ENCODE results near the gene XRRA1.

XRRA1 gene

DNA sequence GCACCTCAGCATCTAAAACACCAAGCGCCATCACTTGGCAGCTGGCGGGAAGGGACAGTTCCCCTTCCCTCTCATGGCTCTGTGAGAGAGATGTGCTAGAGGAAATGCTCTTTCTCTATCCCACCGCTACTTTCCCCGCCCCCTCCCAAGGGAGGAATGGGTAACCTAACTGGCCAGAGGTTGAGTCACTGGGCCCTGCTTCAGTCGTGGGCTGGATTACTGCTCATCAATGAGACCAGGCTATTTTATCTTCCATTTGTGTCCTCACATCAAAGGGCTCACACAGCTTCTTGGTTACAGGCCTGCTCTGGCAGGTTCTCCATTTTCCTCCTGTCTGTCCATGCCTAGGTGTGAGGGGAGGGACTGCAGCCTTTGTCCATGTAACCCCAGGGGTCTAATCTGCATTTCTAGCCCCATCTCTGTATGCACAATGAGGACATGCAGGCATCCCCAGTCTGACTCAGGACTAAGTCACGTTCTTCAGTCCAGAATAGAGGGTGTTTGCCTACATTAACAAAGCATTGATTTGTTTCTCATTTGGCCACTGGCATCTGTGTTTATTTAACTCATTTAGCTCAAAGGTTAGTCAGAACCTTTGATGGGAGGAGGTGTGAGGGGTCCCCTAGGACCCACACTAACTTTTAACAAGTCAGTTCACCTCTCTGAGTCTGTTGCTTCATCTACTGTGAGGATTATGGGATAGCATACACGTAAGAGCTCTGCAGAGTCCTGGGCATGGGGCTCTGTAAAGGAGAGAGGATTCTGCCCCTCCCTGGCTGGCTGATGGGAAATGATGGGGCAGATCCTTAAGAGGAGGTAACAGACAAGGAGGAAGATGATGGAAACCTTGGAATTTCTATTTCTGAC lies 99.1 kb downstream of the XRRA1 start:
- H3K9ac ChIP-seq (ENCODE audit: low read length in 2 of 2): no peak overlapping the region
- H3K27me3 ChIP-seq (ENCODE audit: control insufficient read depth in 1 of 2, insufficient read depth in 2 of 2, low read length in 2 of 2): no peaks in the 10 kb centered on the region
- no peak overlapping the region for H3K27ac ChIP-seq (ENCODE audit: low read length)
- peaks cover 27 to 53% of the 10 kb centered on the region in 2 donors for H3K36me3 ChIP-seq (ENCODE audit: control insufficient read depth in 2 of 2, insufficient read depth in 2 of 2, low read length in 2 of 2)
- H3K9me3 ChIP-seq (ENCODE audit: control insufficient read depth in 2 of 2, low read length in 2 of 2): no peaks in the 10 kb centered on the region
- no peaks in the 10 kb centered on the region for H3K4me1 ChIP-seq (ENCODE audit: control insufficient read depth, insufficient read depth, low read length)
- H3K4me3 ChIP-seq (ENCODE audit: low read length in 2 of 2): no peak overlapping the region

- Histone ChIP-seq H3K27me3 (ENCODE audit: control insufficient read depth in 1 of 2, insufficient read depth in 2 of 2, low read length in 2 of 2) (no peaks in the 10 kb centered on the region), H3K27ac (ENCODE audit: low read length) (no peak overlapping the region), H3K4me1 (ENCODE audit: control insufficient read depth, insufficient read depth, low read length) (no peaks in the 10 kb centered on the region), H3K36me3 (ENCODE audit: control insufficient read depth in 2 of 2, insufficient read depth in 2 of 2, low read length in 2 of 2) (peaks cover 34 to 66% of the 10 kb centered on the region in 2 donors), H3K9ac (ENCODE audit: low read length in 2 of 2) (no peak overlapping the region), H3K9me3 (ENCODE audit: control insufficient read depth in 2 of 2, low read length in 2 of 2) (no peaks in the 10 kb centered on the region), H3K4me3 (ENCODE audit: low read length in 2 of 2) (no peak overlapping the region)
These were observed 101.0 kb downstream of the XRRA1 start for GRCh38 chr11:74847895-74848294.

DNA sequence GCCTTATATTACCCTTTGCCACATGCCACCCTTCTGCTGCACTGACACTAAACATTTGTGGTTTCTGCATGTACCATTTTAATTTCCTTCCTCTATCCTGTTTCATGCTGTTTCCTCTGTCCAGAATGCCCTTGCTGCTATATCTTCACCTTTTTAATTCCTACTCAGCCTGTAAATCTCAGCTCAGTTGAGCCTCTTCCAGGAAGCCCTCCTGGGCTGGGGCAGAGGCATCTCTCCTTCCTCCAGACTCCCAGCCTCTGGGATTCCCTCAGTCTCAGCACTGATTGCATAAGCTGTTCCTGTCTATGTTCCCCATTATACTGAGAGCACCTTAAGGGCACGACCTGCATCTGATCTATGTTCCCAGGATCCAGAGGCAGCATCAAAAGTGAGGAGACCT lies 101.5 kb downstream of the XRRA1 start:
- Histone ChIP-seq H3K4me1 (ENCODE audit: control insufficient read depth, insufficient read depth, low read length) (no peaks in the 10 kb centered on the region), H3K36me3 (ENCODE audit: control insufficient read depth in 2 of 2, insufficient read depth in 2 of 2, low read length in 2 of 2) (peaks cover 34 to 63% of the 10 kb centered on the region in 2 donors), H3K9ac (ENCODE audit: low read length in 2 of 2) (no peak overlapping the region), H3K27ac (ENCODE audit: low read length) (no peak overlapping the region), H3K27me3 (ENCODE audit: control insufficient read depth in 1 of 2, insufficient read depth in 2 of 2, low read length in 2 of 2) (no peaks in the 10 kb centered on the region), H3K4me3 (ENCODE audit: low read length in 2 of 2) (no peak overlapping the region), H3K9me3 (ENCODE audit: control insufficient read depth in 2 of 2, low read length in 2 of 2) (no peaks in the 10 kb centered on the region)

DNA sequence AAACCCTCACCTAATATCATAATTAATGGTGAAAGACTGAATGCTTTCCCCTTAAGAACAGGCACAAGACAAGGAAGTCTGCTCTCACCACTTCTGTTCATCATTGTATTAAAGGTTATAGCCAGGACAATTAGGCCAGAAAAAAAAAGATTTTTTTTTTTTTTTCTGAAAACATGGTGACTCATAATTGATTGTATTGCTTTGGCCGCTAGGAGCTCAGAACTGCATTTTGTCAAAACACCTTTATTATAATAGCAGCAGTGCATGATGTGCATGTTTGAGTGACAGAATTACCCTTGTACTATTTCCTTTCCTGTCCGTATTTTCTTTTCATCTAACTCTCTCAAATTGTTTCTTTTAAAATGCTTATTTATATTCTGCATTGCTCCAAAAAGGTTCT lies 102.1 kb downstream of the XRRA1 start:
- Histone ChIP-seq H3K27me3 (ENCODE audit: control insufficient read depth in 1 of 2, insufficient read depth in 2 of 2, low read length in 2 of 2) (no peaks in the 10 kb centered on the region), H3K9me3 (ENCODE audit: control insufficient read depth in 2 of 2, low read length in 2 of 2) (no peaks in the 10 kb centered on the region), H3K4me3 (ENCODE audit: low read length in 2 of 2) (no peak overlapping the region), H3K4me1 (ENCODE audit: control insufficient read depth, insufficient read depth, low read length) (no peaks in the 10 kb centered on the region), H3K9ac (ENCODE audit: low read length in 2 of 2) (no peak overlapping the region), H3K27ac (ENCODE audit: low read length) (no peak overlapping the region), H3K36me3 (ENCODE audit: control insufficient read depth in 2 of 2, insufficient read depth in 2 of 2, low read length in 2 of 2) (peaks cover 30 to 59% of the 10 kb centered on the region in 2 donors)

DNA sequence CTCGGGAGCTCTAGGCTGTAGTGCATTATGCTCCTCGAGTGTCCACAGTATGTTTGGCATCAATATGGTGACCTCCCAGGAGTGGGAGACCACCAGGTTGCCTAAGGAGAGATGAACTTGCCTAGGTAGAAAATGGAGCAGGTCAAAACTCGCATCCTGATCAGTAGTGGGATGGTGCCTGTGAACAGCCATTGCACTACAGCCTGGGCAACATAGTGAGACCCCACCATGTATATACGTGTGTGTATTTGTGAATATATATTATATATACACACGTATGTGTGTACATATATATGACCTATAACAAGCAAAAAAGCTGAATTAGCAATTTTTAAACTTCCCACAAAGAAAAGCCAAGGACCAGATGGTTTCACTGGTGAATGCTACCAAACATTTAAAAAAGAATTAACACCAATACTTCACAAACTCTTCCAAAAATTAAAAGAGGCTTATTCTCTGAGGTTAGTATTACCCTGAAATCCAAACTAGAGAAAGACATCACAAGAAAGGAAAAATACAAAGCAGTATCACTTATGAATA lies 102.8 kb downstream of the XRRA1 start:
- H3K36me3 ChIP-seq (ENCODE audit: control insufficient read depth in 2 of 2, insufficient read depth in 2 of 2, low read length in 2 of 2): peaks cover 32 to 55% of the 10 kb centered on the region in 2 donors
- no peak overlapping the region for H3K4me3 ChIP-seq (ENCODE audit: low read length in 2 of 2)
- H3K27ac ChIP-seq (ENCODE audit: low read length): no peak overlapping the region
- H3K9ac ChIP-seq (ENCODE audit: low read length in 2 of 2): no peak overlapping the region
- no peaks in the 10 kb centered on the region for H3K4me1 ChIP-seq (ENCODE audit: control insufficient read depth, insufficient read depth, low read length)
- H3K9me3 ChIP-seq (ENCODE audit: control insufficient read depth in 2 of 2, low read length in 2 of 2): no peaks in the 10 kb centered on the region
- no peaks in the 10 kb centered on the region for H3K27me3 ChIP-seq (ENCODE audit: control insufficient read depth in 1 of 2, insufficient read depth in 2 of 2, low read length in 2 of 2)

GRCh38 chr11:74844865-74845264 lies 104.0 kb downstream of the XRRA1 start:
- no peak overlapping the region for H3K9ac ChIP-seq (ENCODE audit: low read length in 2 of 2)
- no peak overlapping the region for H3K4me3 ChIP-seq (ENCODE audit: low read length in 2 of 2)
- H3K4me1 ChIP-seq (ENCODE audit: control insufficient read depth, insufficient read depth, low read length): no peaks in the 10 kb centered on the region
- no peaks in the 10 kb centered on the region for H3K9me3 ChIP-seq (ENCODE audit: control insufficient read depth in 2 of 2, low read length in 2 of 2)
- H3K27me3 ChIP-seq (ENCODE audit: control insufficient read depth in 1 of 2, insufficient read depth in 2 of 2, low read length in 2 of 2): no peaks in the 10 kb centered on the region
- peaks cover 30 to 48% of the 10 kb centered on the region in 2 donors for H3K36me3 ChIP-seq (ENCODE audit: control insufficient read depth in 2 of 2, insufficient read depth in 2 of 2, low read length in 2 of 2)
- H3K27ac ChIP-seq (ENCODE audit: low read length): no peak overlapping the region

DNA sequence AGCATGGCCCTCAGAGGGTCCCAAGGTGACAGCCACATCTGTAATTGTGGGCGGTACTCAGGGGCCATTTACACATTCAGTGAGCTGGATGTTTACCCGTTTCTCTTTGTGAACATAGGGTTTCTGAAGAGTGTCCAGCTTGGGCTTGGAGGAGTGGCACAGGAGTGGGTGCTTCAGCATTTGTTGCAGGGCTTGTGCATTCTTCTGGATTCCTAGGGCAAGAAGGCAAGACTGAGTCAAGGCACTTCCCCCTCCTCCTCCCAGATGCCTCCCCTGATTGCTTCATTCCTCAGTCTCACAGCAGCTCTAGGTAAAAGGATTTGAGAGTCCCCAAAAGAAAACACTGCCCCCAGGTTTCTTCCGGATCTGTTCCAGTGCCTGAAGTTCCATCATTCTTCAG lies 104.8 kb downstream of the XRRA1 start:
- Histone ChIP-seq H3K9me3 (ENCODE audit: control insufficient read depth in 2 of 2, low read length in 2 of 2) (no peaks in the 10 kb centered on the region), H3K36me3 (ENCODE audit: control insufficient read depth in 2 of 2, insufficient read depth in 2 of 2, low read length in 2 of 2) (peaks cover 30 to 48% of the 10 kb centered on the region in 2 donors), H3K4me3 (ENCODE audit: low read length in 2 of 2) (no peak overlapping the region), H3K4me1 (ENCODE audit: control insufficient read depth, insufficient read depth, low read length) (no peaks in the 10 kb centered on the region), H3K9ac (ENCODE audit: low read length in 2 of 2) (no peak overlapping the region), H3K27ac (ENCODE audit: low read length) (no peak overlapping the region), H3K27me3 (ENCODE audit: control insufficient read depth in 1 of 2, insufficient read depth in 2 of 2, low read length in 2 of 2) (no peaks in the 10 kb centered on the region)

- H3K9ac ChIP-seq (ENCODE audit: low read length in 2 of 2): no peak overlapping the region
- H3K4me3 ChIP-seq (ENCODE audit: low read length in 2 of 2): no peak overlapping the region
- no peaks in the 10 kb centered on the region for H3K9me3 ChIP-seq (ENCODE audit: control insufficient read depth in 2 of 2, low read length in 2 of 2)
- no peaks in the 10 kb centered on the region for H3K27me3 ChIP-seq (ENCODE audit: control insufficient read depth in 1 of 2, insufficient read depth in 2 of 2, low read length in 2 of 2)
- H3K27ac ChIP-seq (ENCODE audit: low read length): no peak overlapping the region
- H3K4me1 ChIP-seq (ENCODE audit: control insufficient read depth, insufficient read depth, low read length): no peaks in the 10 kb centered on the region
- peaks cover 30 to 42% of the 10 kb centered on the region in 2 donors for H3K36me3 ChIP-seq (ENCODE audit: control insufficient read depth in 2 of 2, insufficient read depth in 2 of 2, low read length in 2 of 2)
These were observed 105.9 kb downstream of the XRRA1 start for GRCh38 chr11:74842967-74843366.

GRCh38 chr11:74840486-74840885 lies 108.4 kb downstream of the XRRA1 start:
- Histone ChIP-seq H3K27ac (ENCODE audit: low read length) (no peak overlapping the region), H3K4me3 (ENCODE audit: low read length in 2 of 2) (no peak overlapping the region), H3K27me3 (ENCODE audit: control insufficient read depth in 1 of 2, insufficient read depth in 2 of 2, low read length in 2 of 2) (no peaks in the 10 kb centered on the region), H3K9ac (ENCODE audit: low read length in 2 of 2) (no peak overlapping the region), H3K4me1 (ENCODE audit: control insufficient read depth, insufficient read depth, low read length) (no peaks in the 10 kb centered on the region), H3K9me3 (ENCODE audit: control insufficient read depth in 2 of 2, low read length in 2 of 2) (no peaks in the 10 kb centered on the region), H3K36me3 (ENCODE audit: control insufficient read depth in 2 of 2, insufficient read depth in 2 of 2, low read length in 2 of 2) (peaks cover 35 to 42% of the 10 kb centered on the region in 2 donors)

DNA sequence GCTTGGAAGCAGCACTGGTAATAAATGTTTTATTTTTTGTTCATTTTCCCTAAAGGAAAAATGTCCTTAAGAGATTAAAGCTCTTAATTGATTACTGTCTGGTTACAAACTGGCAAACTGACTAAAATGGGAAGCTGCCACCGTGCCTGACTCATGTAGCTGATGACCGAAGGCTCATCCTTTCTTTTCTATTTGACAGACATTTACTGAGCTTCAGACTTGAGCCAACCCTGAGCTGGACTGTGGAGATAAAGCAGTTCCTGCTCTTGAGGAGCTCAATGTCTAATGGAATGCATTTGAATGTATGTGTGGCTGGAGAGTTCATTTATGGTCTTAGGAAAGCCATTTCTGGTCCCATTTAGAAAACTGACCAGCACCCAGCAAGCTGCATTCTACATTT lies 108.9 kb downstream of the XRRA1 start:
- no peak overlapping the region for H3K9ac ChIP-seq (ENCODE audit: low read length in 2 of 2)
- H3K9me3 ChIP-seq (ENCODE audit: control insufficient read depth in 2 of 2, low read length in 2 of 2): no peaks in the 10 kb centered on the region
- H3K4me3 ChIP-seq (ENCODE audit: low read length in 2 of 2): no peak overlapping the region
- peaks cover 35 to 39% of the 10 kb centered on the region in 2 donors for H3K36me3 ChIP-seq (ENCODE audit: control insufficient read depth in 2 of 2, insufficient read depth in 2 of 2, low read length in 2 of 2)
- H3K27me3 ChIP-seq (ENCODE audit: control insufficient read depth in 1 of 2, insufficient read depth in 2 of 2, low read length in 2 of 2): no peaks in the 10 kb centered on the region
- no peaks in the 10 kb centered on the region for H3K4me1 ChIP-seq (ENCODE audit: control insufficient read depth, insufficient read depth, low read length)
- no peak overlapping the region for H3K27ac ChIP-seq (ENCODE audit: low read length)

GRCh38 chr11:74839446-74839845 lies 109.4 kb downstream of the XRRA1 start:
- peaks cover 2% of the 10 kb centered on the region for H3K4me1 ChIP-seq (ENCODE audit: control insufficient read depth, insufficient read depth, low read length)
- H3K27ac ChIP-seq (ENCODE audit: low read length): no peak overlapping the region
- H3K9me3 ChIP-seq (ENCODE audit: control insufficient read depth in 2 of 2, low read length in 2 of 2): no peaks in the 10 kb centered on the region
- H3K27me3 ChIP-seq (ENCODE audit: control insufficient read depth in 1 of 2, insufficient read depth in 2 of 2, low read length in 2 of 2): no peaks in the 10 kb centered on the region
- H3K4me3 ChIP-seq (ENCODE audit: low read length in 2 of 2): no peak overlapping the region
- H3K9ac ChIP-seq (ENCODE audit: low read length in 2 of 2): no peak overlapping the region
- H3K36me3 ChIP-seq (ENCODE audit: control insufficient read depth in 2 of 2, insufficient read depth in 2 of 2, low read length in 2 of 2): peaks cover 34 to 35% of the 10 kb centered on the region in 2 donors

All from stomach smooth muscle (tissue), 2 donors.